Measurements from ENCODE around the gene ZFAND6. TPM values are rescaled to one million over a fixed set of nuclear protein-coding genes. Genes with fewer than 3 reads are reported as not detected.

ZFAND6 gene
- 155 and 169 TPM in 2 replicates for total RNA-seq

DNA sequence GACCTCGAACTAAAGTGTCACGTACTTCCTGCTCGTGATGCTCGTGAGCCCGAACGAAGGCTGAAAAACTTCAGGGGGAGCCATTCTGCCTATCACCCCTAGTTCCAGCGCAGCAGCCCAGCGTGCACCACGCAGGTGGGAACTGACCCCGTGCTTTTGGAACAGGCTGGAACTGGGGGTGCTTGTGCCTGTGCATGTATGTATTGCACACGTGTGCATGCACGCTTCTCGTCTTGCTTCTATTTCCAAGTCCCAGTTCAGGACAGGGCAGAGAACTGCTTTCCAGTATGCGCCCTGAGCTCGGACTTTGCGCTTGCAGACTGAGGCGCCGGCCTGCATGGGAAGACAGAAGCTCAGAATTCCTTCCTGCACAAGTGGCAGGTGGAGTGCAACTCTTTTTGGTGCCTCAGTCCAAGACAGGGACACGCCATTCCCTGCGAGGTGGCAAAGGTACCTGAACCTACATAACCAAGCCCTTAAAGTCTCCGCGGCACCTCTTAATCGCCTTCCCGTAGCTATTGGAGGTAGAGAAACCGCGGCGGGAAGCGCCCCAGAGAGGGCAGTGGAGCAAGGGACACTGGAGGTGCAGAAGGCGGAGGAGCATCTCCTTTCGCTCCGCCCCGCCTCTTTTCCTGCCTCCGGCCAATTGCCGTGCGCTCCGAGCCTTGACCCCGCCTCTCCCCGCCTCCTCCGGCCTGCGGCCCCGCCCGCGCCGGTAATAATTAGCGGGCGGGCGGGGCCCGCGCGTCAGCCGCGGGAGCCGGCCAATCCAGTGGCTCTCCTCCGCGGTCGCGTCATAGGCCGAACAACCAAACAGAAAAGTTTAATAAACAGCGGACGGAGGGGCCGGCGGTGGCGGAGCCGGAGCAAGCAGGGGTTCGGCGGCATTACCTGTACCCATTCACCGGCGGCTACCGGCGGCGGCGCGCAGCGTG, at the start of gene ZFAND6:
TSS of gene ZFAND6 (plus strand) at position 826 of the 935 bp plus-strand sequence. CDS start 60,669 bp downstream, outside the sequence.

DNA sequence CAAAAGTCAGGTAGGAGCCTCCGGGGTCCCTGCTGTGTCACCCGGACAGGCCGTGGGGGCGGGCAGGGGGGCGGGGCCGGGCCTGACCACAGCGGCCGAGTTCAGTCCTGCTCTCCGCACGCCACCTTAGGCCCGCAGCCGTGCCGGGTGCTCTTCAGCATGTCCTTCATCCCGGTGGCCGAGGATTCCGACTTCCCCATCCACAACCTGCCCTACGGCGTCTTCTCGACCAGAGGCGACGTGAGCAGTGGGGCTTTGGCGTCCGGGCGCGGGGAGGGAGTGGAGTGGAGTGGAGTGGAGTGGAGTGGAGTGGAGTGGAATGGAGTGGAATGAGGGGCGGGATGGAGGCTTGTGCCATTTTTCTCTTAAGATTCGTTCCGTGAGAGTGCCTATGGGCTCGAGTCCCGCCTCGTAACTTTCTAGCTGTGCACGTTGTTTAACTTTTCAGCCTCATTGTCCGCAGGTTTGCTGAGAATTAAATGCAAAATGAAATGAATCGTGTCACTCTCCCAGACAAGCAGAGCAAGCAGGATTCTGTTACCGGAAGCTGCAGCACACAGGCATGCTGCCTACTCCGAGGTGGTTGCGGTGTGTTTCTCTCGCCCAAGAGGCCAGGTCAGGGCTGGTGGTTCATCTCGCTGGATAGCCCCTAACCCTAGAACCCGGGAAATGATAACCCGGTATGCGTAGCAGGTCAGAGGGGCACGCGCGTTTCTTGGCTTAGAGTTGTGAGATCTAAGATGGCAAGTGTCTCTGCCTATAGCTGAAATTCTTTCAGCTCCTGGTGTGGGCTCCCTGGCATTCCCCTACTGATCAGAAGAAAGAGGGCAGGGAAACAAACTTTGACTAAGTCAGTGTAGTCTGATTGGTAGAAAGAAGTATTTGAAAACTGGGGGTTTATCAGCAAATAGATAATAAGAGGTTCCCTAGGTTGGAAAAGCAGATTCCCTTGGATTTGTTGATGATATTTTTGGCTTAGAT, 93.7 kb downstream of the ZFAND6 start, which contains the start of gene FAH:
TSS of gene FAH (plus strand) at position 104 of the 981 bp plus-strand sequence. CDS start at position 160, 56 bp downstream.

Other genes with a start within 250 kb of the ZFAND6 start
- gene MTHFS, start 162.7 kb upstream of the ZFAND6 start, total RNA-seq = 13.5 and 16.3 TPM in 2 replicates
- gene BCL2A1, start 88.5 kb upstream of the ZFAND6 start, total RNA-seq = 0.19 and 2.3 TPM in 2 replicates
- gene FAH, start 93.3 kb downstream of the ZFAND6 start, total RNA-seq = 15.5 and 15.9 TPM in 2 replicates
- gene CTXND1, start 192.5 kb downstream of the ZFAND6 start, total RNA-seq = not detected in 2 replicates

Data from endothelial cell of coronary artery (primary cell).